Astrocyte of the spinal cord (primary cell): ENCODE results near the gene ATXN1.

Experiments used
- DNase-seq: peaks from one replicate; pipeline ENCODE4 v3.0.0; 2011; ENCODE audit warnings: low read depth, low spot score
- H3K4me3 ChIP-seq: 2 replicates; pipeline ENCODE4 v1.5.1; 2011; ENCODE audit warnings: low read depth, mild to moderate bottlenecking, low read length, moderate library complexity
- in situ Hi-C: cut with HindIII; loops from 2 replicates; pipeline ENCODE4 v1.10.0; 2017; ENCODE audit warnings: low sequenced_read_pairs
- TF ChIP-seq, protein P1 (sequence below): IDR thresholded peaks from 2 replicates; pipeline ENCODE4 v1.5.1; 2012; ENCODE audit warnings: low read depth, mild to moderate bottlenecking, low read length, inconsistent platforms

The ATXN1 gene

DNA sequence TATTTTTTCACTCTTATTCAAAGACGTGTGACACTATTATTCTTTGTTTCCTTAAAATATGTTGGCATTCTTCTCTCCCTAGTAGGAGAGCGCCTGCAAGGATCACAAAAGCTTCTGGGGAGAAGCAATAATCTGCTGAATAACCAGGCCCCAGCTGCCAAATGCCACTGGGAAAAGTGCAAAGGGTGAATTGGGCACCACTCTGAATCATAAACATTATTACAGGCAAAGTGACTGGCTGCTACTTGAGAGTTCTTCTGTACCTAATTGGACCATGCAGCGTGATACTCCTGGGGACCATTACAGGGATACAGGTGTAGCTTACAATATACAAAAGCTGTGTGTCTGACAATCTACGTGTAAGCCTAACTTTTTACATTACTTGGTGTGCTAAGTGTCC is 152.8 kb downstream of the ATXN1 start:
- in situ Hi-C loops: no loop called here
- TF ChIP-seq, protein P1, sequence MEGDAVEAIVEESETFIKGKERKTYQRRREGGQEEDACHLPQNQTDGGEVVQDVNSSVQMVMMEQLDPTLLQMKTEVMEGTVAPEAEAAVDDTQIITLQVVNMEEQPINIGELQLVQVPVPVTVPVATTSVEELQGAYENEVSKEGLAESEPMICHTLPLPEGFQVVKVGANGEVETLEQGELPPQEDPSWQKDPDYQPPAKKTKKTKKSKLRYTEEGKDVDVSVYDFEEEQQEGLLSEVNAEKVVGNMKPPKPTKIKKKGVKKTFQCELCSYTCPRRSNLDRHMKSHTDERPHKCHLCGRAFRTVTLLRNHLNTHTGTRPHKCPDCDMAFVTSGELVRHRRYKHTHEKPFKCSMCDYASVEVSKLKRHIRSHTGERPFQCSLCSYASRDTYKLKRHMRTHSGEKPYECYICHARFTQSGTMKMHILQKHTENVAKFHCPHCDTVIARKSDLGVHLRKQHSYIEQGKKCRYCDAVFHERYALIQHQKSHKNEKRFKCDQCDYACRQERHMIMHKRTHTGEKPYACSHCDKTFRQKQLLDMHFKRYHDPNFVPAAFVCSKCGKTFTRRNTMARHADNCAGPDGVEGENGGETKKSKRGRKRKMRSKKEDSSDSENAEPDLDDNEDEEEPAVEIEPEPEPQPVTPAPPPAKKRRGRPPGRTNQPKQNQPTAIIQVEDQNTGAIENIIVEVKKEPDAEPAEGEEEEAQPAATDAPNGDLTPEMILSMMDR: no peak
- no peak overlapping the region for H3K4me3 ChIP-seq
- DNase-seq: no peak

DNA sequence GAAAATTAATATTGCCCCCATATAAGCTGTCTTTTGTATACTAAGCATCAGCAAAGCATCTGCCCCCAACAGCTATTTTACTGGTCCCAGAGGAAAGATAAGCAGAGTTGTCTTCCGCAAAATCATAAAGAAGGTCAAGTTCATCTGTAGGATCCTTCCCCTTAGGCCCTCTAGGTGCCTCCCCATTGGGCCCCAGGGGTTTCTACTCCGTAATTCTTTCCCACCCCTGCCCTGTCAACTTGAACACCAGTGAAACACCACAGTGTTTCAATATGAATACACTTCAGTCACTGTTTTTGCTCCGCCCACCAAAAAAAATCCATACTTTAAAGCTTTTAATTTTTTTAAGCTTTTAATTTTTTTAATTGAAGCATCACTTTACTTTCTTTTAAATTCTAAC is 159.2 kb downstream of the ATXN1 start:
- H3K4me3 ChIP-seq: no peak overlapping the region
- in situ Hi-C loops: no loop called here
- TF ChIP-seq, protein P1: no peak
- no peak for DNase-seq

DNA sequence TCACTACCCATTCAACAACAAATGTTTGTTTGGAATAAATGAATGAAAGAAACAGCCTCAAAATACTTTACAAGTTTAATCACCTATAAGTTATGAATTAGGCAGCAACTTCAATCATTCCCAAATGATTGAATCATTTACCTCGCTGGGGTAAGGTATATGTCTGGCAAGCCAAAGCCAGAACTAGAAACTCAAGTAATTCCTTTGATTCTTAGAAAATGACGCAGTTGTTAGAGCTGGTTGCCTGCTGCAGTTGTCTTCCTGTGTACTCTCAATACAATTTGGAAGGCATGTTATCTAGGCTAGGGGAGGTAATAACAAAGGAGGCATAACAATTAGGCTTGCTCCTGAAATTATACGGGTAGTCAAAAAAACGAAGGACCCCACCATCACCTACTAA is 160.6 kb downstream of the ATXN1 start:
- TF ChIP-seq, protein P1: no peak
- in situ Hi-C loops: no loop called here
- no peak for DNase-seq

DNA sequence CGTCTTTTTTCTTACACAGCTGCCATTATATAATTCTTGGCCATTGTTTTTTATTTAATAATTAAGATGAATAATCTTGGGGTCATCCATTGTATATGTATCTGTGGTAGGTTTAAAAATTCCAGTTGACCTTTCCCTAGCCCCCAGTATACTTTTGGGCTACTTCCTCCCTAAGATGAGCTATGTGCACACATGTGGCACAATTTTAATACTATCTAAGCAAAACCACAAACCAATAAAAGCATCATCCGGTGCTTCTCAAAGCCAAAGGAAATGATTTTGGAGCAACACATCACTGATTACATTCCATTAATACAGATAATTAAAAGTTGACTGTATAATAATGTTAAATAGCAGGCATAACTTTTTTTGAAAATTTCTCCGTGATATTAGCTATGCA is 161.2 kb downstream of the ATXN1 start:
- no peak overlapping the region for H3K4me3 ChIP-seq
- DNase-seq: no peak
- in situ Hi-C loops: no loop called here
- TF ChIP-seq, protein P1: no peak

More for the DNA sequence above, 160.6 kb downstream of the ATXN1 start:
- H3K4me3 ChIP-seq: no peak overlapping the region

DNA sequence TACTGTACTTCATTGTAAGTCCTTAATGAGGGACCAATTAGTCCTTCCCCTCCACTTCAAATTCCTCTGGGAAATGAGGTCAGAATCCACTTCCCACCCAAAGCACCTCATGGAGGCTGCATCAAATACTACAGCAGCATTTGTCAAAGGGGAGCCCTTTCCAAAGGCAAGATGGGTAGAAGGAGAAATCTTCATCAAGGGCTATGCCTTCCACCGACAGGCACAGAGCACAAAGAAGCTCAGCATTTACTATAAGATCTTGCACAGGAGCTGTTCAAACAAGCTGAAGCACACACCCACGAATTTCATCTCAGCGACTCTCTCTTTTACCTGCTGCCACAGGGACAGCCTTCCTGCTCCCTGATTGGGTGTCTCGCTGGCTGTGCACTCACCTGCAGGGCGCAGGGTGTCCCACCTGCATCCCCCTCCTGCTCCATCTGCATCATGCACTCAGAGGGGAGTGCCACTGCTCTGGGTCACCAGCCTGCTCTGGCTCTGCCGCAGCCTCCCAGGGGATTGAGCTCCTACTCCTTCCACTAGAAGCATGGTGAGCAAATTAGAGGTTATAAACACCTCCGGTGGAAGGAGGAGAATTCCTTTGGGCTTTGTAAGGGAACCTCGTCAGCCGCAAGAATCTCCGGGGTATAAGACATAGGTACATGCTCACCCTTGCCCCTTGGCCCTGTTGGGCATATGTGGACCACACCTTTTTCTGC is 164.5 kb downstream of the ATXN1 start:
- in situ Hi-C loops: no loop called here
- TF ChIP-seq, protein P1: no peak
- H3K4me3 ChIP-seq: no peak overlapping the region
- DNase-seq: no peak

DNA sequence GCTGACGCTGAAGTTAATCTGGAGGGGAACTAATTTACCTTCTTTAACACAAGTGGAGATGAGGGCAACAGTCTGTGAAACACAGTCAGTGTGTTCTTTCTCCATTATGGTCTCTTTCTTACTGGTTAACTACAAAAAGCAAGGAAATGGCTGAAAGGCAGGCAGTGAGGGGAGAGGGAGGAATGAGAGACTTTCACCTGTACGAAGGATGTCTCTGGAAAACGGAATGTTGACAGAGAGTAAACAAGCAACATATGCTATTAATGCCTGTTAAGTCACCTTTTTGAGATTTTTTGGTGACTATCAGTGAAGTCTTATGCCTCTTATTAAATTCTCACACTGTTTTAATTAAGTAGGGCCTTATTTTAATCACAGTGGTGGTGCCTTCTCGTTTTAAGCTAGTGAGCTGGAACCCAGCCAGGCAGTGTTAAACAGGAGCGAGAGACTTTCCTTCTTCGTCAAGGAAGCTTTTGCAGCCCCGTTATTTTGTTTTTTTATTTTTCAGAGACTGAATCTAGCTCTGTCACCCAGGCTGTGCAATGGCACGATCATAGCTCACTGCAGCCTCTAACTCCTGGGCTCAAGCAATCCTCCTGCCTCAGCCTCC is 165.6 kb downstream of the ATXN1 start:
- in situ Hi-C loops: no loop called here
- TF ChIP-seq, protein P1: no peak

More for the DNA sequence above, 165.6 kb downstream of the ATXN1 start:
- no peak overlapping the region for H3K4me3 ChIP-seq
- no peak for DNase-seq
